ENCODE data around the gene ZNF582.

GRCh38 chr19:56403764-56404704, 10.7 kb upstream of the ZNF582 start, which contains the start of gene ZNF583:
- no peak for TF ChIP-seq CTCF (conservative IDR thresholded peaks at IDR 0.05; ENCODE audit: low read depth, low read length)
- TF ChIP-seq EZH2 (IDR thresholded peaks at IDR 0.05; ENCODE audit: low read length, unreplicated experiment), result no peak
- TF ChIP-seq EZH2phosphoT487 (IDR thresholded peaks at IDR 0.05; ENCODE audit: borderline replicate concordance, low read length), result no peak
